ENCODE results near the gene ALLC. TPM values are rescaled to one million over a fixed set of nuclear protein-coding genes. Genes with fewer than 3 reads are reported as not detected.

Gene ALLC
- total RNA-seq, 4 donors from 2014 or later: not detected

GRCh38 chr2:3696545-3696944, 38.5 kb downstream of the ALLC start:
- H3K4me3 ChIP-seq: no peak overlapping the region
- WGBS: 73% methylated on average over 3 of the region's 3 CpGs

GRCh38 chr2:3701071-3701470, 43.1 kb downstream of the ALLC start:
- WGBS: 89% methylated on average over 5 of the region's 5 CpGs
- Histone ChIP-seq H3K27me3 (peaks cover 0 to 39% (median 25%) of the 10 kb centered on the region in 4 donors), H3K36me3 (no peaks in the 10 kb centered on the region), H3K4me3 (no peak overlapping the region), H3K4me1 (peaks cover 4 to 27% (median 13%) of the 10 kb centered on the region in 4 donors), H3K27ac (replicated peaks in 1 of 4) (no peak overlapping the region), H3K9me3 (no peaks in the 10 kb centered on the region)
- intact Hi-C loops (cut with DNase I): no loop called here
- TF ChIP-seq, protein P1, sequence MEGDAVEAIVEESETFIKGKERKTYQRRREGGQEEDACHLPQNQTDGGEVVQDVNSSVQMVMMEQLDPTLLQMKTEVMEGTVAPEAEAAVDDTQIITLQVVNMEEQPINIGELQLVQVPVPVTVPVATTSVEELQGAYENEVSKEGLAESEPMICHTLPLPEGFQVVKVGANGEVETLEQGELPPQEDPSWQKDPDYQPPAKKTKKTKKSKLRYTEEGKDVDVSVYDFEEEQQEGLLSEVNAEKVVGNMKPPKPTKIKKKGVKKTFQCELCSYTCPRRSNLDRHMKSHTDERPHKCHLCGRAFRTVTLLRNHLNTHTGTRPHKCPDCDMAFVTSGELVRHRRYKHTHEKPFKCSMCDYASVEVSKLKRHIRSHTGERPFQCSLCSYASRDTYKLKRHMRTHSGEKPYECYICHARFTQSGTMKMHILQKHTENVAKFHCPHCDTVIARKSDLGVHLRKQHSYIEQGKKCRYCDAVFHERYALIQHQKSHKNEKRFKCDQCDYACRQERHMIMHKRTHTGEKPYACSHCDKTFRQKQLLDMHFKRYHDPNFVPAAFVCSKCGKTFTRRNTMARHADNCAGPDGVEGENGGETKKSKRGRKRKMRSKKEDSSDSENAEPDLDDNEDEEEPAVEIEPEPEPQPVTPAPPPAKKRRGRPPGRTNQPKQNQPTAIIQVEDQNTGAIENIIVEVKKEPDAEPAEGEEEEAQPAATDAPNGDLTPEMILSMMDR (IDR thresholded peaks at IDR 0.05): no peak
- TF ChIP-seq EP300 (IDR thresholded peaks at IDR 0.05) (no peak), POLR2A (IDR thresholded peaks at IDR 0.05; ENCODE audit: low read depth) (no peak), POLR2AphosphoS5 (IDR thresholded peaks at IDR 0.05) (no peak)
- DNase-seq (ENCODE audit: extremely low spot score): no peak

More at GRCh38 chr2:3696545-3696944, 38.5 kb downstream of the ALLC start:
- peaks cover 0 to 13% (median 1%) of the 10 kb centered on the region in 4 donors for H3K27me3 ChIP-seq
- H3K9me3 ChIP-seq: peaks cover 0 to 2% (median 0%) of the 10 kb centered on the region in 4 donors
- H3K27ac ChIP-seq (replicated peaks in 1 of 4): no peak overlapping the region
- no peaks in the 10 kb centered on the region for H3K36me3 ChIP-seq
- TF ChIP-seq, protein P1 (IDR thresholded peaks at IDR 0.05): no peak
- TF ChIP-seq POLR2A (IDR thresholded peaks at IDR 0.05; ENCODE audit: low read depth): no peak
- no peaks in the 10 kb centered on the region for H3K4me1 ChIP-seq
- no peak for DNase-seq (ENCODE audit: extremely low spot score)
- intact Hi-C loops (cut with DNase I): no loop called here

DNA sequence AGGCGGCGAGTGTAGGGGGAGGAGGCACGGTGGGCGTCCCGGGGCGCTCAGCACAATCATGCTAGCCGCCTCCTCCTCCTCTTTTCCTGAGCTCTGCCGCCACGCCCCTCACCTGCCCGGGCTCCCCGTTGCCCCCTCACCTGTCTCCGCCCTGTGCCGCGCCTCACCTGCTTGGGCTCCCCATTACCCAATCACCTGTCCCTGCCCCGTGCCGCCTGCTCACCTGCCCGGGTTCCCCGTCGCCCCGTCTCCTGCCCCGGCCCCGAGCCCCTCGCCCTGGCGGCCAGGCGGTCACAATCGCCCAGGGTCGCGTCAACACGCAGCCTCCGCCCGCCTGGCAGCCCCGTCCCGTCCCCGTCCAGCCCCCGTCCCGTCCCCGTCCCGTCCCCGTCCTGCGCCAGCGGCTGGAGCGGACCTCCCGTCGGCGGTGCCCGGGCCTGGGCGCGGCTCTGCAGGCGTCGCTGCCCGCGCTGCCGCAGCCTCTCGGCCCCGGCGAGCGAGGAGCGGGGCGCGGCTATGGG, 45.3 kb downstream of the ALLC start, which contains the start of gene DCDC2C:
TSS of gene DCDC2C (plus strand) at position 340 of the 521 bp plus-strand sequence. CDS start at position 517, 177 bp downstream.
- H3K27me3 ChIP-seq: peaks cover 0 to 59% (median 25%) of the 10 kb centered on the region in 4 donors
- H3K4me1 ChIP-seq: peaks cover 4 to 34% (median 14%) of the 10 kb centered on the region in 4 donors
- TF ChIP-seq POLR2A (IDR thresholded peaks at IDR 0.05; ENCODE audit: low read depth) (no peak), EP300 (IDR thresholded peaks at IDR 0.05) (no peak), POLR2AphosphoS5 (IDR thresholded peaks at IDR 0.05) (no peak)
- TF ChIP-seq, protein P1 (IDR thresholded peaks at IDR 0.05): no peak
- DNase-seq (ENCODE audit: extremely low spot score): no peak
- intact Hi-C loops (cut with DNase I): no loop called here
- H3K4me3 ChIP-seq: peak within 1 kb of the TSS; percentile 24 to 49 (median 36)
- H3K9me3 ChIP-seq: no peaks in the 10 kb centered on the region
- H3K27ac ChIP-seq (replicated peaks in 1 of 4): no peak within 1 kb of the TSS
- H3K36me3 ChIP-seq: no peaks in the 10 kb centered on the region
- WGBS: 11% methylated on average over 12 of the region's 60 CpGs

DNA sequence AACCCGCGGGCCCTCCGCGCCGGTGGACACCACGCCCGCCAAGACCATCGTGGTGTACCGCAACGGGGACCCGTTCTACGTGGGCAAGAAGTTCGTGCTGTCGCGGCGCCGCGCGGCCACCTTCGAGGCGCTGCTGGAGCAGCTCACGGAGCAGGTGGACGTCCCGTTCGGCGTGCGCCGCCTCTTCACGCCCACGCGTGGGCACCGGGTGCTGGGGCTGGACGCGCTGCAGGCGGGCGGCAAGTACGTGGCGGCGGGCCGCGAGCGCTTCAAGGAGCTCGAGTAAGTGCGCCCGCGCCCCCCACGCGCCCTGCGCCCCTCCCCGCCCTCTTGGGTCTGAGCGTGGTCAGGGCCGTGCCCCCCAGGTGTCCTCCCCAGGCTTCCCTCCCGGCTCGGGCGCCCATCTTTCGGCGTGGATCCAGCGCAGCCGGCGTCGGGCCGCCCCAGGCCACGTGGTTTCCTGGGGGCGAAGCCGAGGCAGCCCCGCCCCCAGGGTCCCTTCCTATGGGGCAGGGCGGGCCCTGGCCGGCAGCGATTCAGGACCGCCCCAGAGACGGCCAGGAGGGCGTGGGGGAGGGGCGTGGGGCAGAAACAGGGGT, 45.9 kb downstream of the ALLC start:
- no peak for DNase-seq (ENCODE audit: extremely low spot score)
- H3K27ac ChIP-seq (replicated peaks in 1 of 4): no peak overlapping the region
- H3K4me3 ChIP-seq: peak overlapping the region; percentile 24 to 49 (median 36)
- peaks cover 4 to 34% (median 14%) of the 10 kb centered on the region in 4 donors for H3K4me1 ChIP-seq
- intact Hi-C loops (cut with DNase I): no loop called here
- H3K9me3 ChIP-seq: no peaks in the 10 kb centered on the region
- H3K36me3 ChIP-seq: no peaks in the 10 kb centered on the region
- peaks cover 0 to 60% (median 25%) of the 10 kb centered on the region in 4 donors for H3K27me3 ChIP-seq
- WGBS: no CpG with 5 or more reads among the region's 73 CpGs
- TF ChIP-seq POLR2AphosphoS5 (IDR thresholded peaks at IDR 0.05) (no peak), POLR2A (IDR thresholded peaks at IDR 0.05; ENCODE audit: low read depth) (no peak), EP300 (IDR thresholded peaks at IDR 0.05) (no peak)
- TF ChIP-seq, protein P1 (IDR thresholded peaks at IDR 0.05): no peak
